ENCODE data around the gene TMEM45A. TPM values are rescaled to one million over a fixed set of nuclear protein-coding genes. Genes with fewer than 3 reads are reported as not detected.

TMEM45A gene
- polyA plus RNA-seq, 1 of the 3 experiments (the other 2 are of a cell fraction), result 6.4 TPM

DNA sequence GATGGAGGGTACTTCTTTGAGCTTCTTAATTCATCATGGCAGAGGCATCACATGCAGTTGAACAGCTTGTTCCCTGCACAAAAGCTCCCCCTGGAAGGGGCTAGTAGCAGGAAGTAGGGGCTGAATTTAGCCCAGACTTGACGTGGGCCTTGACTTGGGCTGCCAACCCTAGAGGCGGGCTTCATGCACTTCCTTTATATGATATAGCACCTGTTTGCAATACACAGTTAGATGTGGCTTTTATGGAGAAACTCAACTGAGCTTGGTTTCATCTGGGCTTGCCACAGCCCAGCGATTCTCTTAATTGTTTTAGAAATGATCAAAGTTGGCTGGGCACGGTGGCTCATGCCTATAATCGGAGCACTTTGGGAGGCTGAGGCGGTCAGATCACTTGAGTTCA, 83.3 kb downstream of the TMEM45A start (continued):
- TF ChIP-seq RFX5 (IDR thresholded peaks at IDR 0.05; ENCODE audit: low read length) (no peak), TCF12 (IDR thresholded peaks at IDR 0.05) (no peak), MEF2A (IDR thresholded peaks at IDR 0.05; ENCODE audit: borderline replicate concordance, low read depth) (no peak), NFIC (IDR thresholded peaks at IDR 0.05; ENCODE audit: borderline replicate concordance) (no peak), YY1 (IDR thresholded peaks at IDR 0.05; ENCODE audit: low read depth) (no peak), TAF1 (IDR thresholded peaks at IDR 0.05; ENCODE audit: borderline replicate concordance, low read depth, low read length) (no peak), MXI1 (IDR thresholded peaks at IDR 0.05; ENCODE audit: low read depth, low read length) (no peak), RAD21 (IDR thresholded peaks at IDR 0.05; ENCODE audit: low read length) (no peak), GABPA (IDR thresholded peaks at IDR 0.05; ENCODE audit: low read depth) (no peak), RXRA (IDR thresholded peaks at IDR 0.05; ENCODE audit: borderline replicate concordance, low read depth) (no peak)
- TF ChIP-seq, protein P1, sequence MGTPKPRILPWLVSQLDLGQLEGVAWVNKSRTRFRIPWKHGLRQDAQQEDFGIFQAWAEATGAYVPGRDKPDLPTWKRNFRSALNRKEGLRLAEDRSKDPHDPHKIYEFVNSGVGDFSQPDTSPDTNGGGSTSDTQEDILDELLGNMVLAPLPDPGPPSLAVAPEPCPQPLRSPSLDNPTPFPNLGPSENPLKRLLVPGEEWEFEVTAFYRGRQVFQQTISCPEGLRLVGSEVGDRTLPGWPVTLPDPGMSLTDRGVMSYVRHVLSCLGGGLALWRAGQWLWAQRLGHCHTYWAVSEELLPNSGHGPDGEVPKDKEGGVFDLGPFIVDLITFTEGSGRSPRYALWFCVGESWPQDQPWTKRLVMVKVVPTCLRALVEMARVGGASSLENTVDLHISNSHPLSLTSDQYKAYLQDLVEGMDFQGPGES (IDR thresholded peaks at IDR 0.05; ENCODE audit: low read depth, low read length), result no peak
- TF ChIP-seq, protein P2, sequence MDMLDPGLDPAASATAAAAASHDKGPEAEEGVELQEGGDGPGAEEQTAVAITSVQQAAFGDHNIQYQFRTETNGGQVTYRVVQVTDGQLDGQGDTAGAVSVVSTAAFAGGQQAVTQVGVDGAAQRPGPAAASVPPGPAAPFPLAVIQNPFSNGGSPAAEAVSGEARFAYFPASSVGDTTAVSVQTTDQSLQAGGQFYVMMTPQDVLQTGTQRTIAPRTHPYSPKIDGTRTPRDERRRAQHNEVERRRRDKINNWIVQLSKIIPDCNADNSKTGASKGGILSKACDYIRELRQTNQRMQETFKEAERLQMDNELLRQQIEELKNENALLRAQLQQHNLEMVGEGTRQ (IDR thresholded peaks at IDR 0.05; ENCODE audit: borderline replicate concordance, low read depth, low read length), result no peak
- TF ChIP-seq, protein P3, sequence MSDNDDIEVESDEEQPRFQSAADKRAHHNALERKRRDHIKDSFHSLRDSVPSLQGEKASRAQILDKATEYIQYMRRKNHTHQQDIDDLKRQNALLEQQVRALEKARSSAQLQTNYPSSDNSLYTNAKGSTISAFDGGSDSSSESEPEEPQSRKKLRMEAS (IDR thresholded peaks at IDR 0.05; ENCODE audit: low read depth), result no peak

DNA sequence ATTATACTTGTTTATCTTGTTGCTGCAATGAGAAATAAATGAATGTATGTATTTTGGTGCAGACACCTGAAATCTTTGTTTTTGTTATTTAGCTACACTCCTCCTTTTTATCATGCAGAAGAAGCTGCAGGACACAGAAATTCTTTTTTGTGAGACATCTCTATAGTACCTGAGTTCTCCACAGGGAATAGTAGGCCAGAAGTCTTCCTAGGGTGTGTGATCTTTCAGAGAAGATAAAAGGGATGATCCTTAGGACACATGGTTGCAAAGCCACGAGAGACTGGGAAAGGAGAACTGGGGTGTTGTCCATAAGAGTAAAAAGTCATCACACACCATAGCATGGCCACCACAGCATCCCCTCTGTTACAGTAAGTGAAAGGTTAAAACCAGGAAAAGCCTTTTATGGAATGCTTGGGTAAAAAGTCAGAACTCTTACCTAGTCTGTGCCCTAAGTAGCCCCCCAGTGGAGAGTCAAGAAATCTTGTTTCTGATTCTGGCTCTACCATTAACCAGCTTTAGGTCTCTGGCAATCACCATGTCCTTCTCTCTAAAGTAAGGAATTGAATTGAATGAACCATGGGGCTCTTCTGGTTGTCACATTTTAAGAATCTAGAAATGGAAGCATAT, 85.1 kb downstream of the TMEM45A start:
- 60% methylated on average over 1 of the region's 1 CpG for WGBS (ENCODE audit: low lambda C conversion rate)
- ChIA-PET CTCF (interaction anchor here (0.9 to 5.6 kb wide), 3 partner anchors 11 to 115 kb away, joined by 3 to 48 read pairs (median 4); no protein-coding TSS in a partner anchor), POLR2A (no interaction called here)
- H3K79me2 ChIP-seq (ENCODE audit: insufficient read depth), result no peaks in the 10 kb centered on the region
- no peak overlapping the region for H3K4me2 ChIP-seq
- H4K20me1 ChIP-seq (ENCODE audit: insufficient read depth), result no peaks in the 10 kb centered on the region
- no peaks in the 10 kb centered on the region for H3K9me3 ChIP-seq
- no peaks in the 10 kb centered on the region for H3K36me3 ChIP-seq (replicated peaks in 1 of 2; ENCODE audit: control insufficient read depth in 1 of 2, insufficient read depth in 2 of 2, low read length in 1 of 2)
- H3K27me3 ChIP-seq (ENCODE audit: insufficient read depth), result no peaks in the 10 kb centered on the region
- H2AFZ ChIP-seq (ENCODE audit: low read depth), result no peak overlapping the region
- H3K9ac ChIP-seq, result no peak overlapping the region
- no peaks in the 10 kb centered on the region for H3F3A ChIP-seq (replicated peaks; ENCODE audit: insufficient read depth)
- no peaks in the 10 kb centered on the region for H3K9me2 ChIP-seq
- H3K4me1 ChIP-seq (ENCODE audit: control insufficient read depth in 1 of 2, insufficient read depth in 2 of 2, low read depth in 1 of 2, low read length in 1 of 2), result no peaks in the 10 kb centered on the region
- no peak overlapping the region for H3K27ac ChIP-seq (ENCODE audit: low read depth in 2 of 2, low read length in 1 of 2)
- no peak overlapping the region for H3K4me3 ChIP-seq (ENCODE audit: low read depth in 2 of 2, low read length in 1 of 2)
- no peak for DNase-seq
- TF ChIP-seq, protein P1 (IDR thresholded peaks at IDR 0.05; ENCODE audit: low read depth, low read length), result no peak
- TF ChIP-seq, protein P2 (IDR thresholded peaks at IDR 0.05; ENCODE audit: borderline replicate concordance, low read depth, low read length), result no peak
- TF ChIP-seq, protein P4, sequence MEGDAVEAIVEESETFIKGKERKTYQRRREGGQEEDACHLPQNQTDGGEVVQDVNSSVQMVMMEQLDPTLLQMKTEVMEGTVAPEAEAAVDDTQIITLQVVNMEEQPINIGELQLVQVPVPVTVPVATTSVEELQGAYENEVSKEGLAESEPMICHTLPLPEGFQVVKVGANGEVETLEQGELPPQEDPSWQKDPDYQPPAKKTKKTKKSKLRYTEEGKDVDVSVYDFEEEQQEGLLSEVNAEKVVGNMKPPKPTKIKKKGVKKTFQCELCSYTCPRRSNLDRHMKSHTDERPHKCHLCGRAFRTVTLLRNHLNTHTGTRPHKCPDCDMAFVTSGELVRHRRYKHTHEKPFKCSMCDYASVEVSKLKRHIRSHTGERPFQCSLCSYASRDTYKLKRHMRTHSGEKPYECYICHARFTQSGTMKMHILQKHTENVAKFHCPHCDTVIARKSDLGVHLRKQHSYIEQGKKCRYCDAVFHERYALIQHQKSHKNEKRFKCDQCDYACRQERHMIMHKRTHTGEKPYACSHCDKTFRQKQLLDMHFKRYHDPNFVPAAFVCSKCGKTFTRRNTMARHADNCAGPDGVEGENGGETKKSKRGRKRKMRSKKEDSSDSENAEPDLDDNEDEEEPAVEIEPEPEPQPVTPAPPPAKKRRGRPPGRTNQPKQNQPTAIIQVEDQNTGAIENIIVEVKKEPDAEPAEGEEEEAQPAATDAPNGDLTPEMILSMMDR (IDR thresholded peaks at IDR 0.05), result no peak
- no peak for TF ChIP-seq FOXJ3 (CRISPR knock-in tag; IDR thresholded peaks at IDR 0.05)
- no peak for TF ChIP-seq MXI1 (IDR thresholded peaks at IDR 0.05; ENCODE audit: low read depth, low read length)
- no peak for TF ChIP-seq NFIC (IDR thresholded peaks at IDR 0.05; ENCODE audit: borderline replicate concordance)
- TF ChIP-seq RAD21 (IDR thresholded peaks at IDR 0.05; ENCODE audit: low read length), result no peak
- TF ChIP-seq, protein P5, sequence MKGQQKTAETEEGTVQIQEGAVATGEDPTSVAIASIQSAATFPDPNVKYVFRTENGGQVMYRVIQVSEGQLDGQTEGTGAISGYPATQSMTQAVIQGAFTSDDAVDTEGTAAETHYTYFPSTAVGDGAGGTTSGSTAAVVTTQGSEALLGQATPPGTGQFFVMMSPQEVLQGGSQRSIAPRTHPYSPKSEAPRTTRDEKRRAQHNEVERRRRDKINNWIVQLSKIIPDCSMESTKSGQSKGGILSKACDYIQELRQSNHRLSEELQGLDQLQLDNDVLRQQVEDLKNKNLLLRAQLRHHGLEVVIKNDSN (IDR thresholded peaks at IDR 0.05; ENCODE audit: borderline replicate concordance, low read depth), result no peak
- no peak for TF ChIP-seq GATA2 (CRISPR knock-in tag; IDR thresholded peaks at IDR 0.05)
- no peak for TF ChIP-seq EP300 (IDR thresholded peaks at IDR 0.05; ENCODE audit: borderline replicate concordance in 1 of 2, low read depth in 1 of 2, low read length in 1 of 2)
- TF ChIP-seq RFX5 (IDR thresholded peaks at IDR 0.05; ENCODE audit: low read length), result no peak
- TF ChIP-seq EZH2phosphoT487 (IDR thresholded peaks at IDR 0.05; ENCODE audit: borderline replicate concordance, low read depth), result no peak
- TF ChIP-seq ELF1 (IDR thresholded peaks at IDR 0.05), result no peak
- TF ChIP-seq JUND (IDR thresholded peaks at IDR 0.05), result no peak
- no peak for TF ChIP-seq SMC3 (IDR thresholded peaks at IDR 0.05; ENCODE audit: low read depth, low read length)
- no peak for TF ChIP-seq CHD2 (IDR thresholded peaks at IDR 0.05; ENCODE audit: low read length, partially characterized antibody)
